HG03066 (cell line): ENCODE data around the gene DNAH17.
"Not testable (repeated sequence)": the region's sequence is repeated elsewhere in the genome, so short reads cannot be mapped to it uniquely, and the experiment has no call there.

Experiments
- ATAC-seq: cut with Tn5 transposase; IDR thresholded peaks from one replicate; pipeline ENCODE4 v1.9.1; 2021; ENCODE audit warnings: low read depth; ENCODE audit not compliant: unreplicated experiment

The DNAH17 gene

DNA sequence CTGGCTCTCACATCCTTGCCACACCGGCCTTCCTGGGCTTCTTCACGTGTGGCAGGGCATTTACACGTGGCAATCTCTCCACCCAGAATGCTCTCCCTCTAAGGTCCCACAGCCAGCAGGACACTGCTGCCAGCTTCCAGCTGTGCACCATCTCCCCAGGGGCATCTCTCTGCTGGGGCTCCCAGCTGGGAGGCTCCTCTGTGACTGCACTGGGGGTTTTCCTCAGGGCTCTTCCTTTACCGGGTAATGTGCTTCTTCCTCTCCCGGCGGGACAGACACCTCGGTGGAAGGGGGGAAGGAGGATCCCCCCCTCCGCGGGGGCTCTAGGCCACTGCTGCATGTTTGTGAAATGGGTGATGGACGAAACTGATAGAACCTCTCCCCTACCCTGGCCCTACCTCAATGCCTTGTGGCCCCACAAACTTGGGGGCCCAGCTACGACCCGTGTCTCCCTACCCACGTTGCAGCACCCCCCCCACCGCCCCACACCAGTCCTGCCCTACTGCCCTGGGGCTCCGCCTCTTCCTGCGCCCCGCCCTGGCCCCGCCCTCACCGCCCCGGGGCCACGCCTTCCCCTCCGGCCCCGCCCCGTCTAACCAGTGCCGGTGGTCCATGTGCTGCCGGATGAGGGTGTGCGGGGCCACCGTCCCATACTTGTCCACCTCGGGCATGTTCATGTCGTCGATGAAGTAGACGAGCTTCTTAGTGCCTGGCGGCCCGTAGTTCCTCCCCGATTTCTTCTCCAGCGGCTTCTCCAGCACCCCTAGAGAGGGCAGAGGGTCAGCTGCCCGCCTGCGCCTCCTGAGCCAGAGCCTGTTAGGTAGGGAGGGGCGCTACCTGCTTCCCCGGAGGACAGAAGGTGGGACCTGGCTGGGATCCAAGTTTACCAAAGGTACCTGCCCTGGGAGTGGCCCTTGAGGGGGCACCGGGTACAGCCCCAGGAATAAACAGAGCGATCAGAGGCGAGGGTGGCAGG lies 92.6 kb downstream of the DNAH17 start:
- ATAC-seq, result no peak

DNA sequence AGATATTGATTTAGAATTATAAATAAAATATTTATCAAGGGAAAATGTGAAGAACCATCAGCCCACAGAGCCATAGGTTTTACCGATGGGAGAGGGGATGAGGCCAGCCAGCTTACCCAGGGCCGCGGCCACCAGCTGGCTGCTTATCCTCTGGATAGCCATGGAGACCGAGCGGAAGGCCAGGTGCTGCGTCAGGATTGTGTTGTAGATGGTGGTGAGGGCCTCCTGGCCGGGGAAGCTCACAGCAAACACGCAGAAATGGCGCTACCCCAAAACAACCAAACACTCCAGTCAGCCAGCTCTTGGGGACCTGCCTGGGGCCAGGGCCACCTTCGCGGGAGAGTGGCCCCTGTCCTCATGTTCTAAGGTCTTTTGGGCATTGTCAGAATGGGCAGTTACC lies 97.8 kb downstream of the DNAH17 start:
- no peak for ATAC-seq

DNA sequence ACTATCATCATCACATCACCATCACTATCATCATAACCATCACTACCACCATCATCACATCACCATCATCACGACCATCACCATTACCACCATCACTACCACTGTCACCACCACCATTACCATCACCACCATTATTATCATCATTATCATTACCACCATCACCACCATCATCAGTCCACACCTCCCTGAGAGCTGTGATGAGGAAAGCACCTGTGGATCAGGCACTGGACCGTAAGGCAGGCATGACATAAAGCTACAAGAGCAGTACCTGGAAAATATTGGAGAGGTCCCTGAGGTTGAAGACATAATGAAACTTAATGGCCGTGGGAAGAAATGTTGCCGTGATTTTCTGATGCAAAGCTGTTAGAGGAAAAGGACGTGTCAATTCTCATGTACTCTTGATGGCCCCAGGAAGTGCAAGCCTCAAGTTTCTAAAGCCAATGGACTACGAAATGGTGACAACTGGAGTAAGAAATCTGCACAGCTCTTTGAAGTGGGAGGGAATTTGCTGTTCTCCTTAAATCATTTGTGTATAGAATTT lies 98.4 kb downstream of the DNAH17 start:
- no peak for ATAC-seq

DNA sequence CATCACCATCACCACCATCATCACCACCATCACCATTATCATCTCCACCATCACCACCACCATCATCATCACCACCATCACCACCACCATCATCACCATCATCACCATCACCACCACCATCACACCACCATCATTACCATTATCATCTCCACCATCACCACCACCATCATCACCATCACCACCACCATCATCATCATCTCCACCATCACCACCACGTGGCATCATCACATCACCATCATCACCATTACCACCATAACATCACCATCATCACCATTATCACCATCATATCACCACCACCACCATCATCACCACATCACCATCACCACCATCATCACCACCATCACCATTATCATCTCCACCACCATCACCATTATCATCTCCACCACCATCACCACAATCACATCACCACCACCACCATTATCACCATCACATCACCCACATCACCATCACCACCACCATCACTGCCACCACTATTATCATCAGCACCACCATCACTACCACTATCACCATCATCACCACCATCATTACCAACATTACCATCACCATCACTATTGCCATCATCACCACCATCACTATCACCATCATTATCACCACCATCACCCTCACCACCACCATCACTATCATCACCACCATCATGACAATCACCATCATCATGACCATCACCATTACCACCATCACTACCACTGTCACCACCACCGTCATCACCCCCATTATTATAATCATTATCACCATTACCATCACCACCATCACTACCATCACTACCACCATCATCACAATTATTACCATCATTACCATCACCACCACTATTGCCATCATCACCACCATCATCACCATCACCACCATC lies 99.1 kb downstream of the DNAH17 start:
- ATAC-seq, result no peak

DNA sequence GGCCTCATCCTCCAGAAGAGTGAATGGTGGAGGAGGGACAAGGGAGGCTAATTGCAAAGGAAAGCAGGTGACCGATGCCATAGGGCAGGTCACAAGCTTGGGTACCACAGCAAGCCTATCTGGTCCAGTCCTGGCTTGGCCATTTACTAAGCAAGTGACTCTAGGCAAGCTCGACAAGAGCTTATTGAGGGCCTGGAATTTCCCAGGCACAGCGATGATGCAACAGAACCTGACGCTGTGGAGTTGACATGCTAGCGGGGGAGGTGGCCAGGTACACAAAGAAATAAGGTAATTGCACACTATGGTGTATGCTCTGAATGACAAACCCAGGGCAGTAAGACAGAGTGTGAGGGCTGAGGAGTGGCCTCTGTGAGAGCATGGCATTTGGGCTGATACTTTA lies 100.2 kb downstream of the DNAH17 start:
- ATAC-seq, result no peak

DNA sequence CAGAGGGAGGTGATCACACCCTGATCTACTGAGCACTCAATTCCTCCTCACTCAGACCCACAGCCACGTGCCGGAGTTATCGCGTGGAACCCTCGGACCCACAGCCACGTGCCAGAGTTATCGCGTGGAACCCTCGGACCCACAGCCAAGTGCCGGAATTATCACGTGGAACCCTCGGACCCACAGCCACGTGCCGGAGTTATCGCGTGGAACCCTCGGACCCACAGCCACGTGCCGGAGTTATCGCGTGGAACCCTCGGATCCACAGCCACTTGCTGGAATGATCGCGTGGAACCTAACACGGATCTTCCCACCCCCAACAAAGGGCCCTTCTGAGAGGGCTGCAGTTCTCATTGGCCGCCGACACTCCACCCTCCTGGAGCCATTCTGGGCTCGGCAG lies 101.0 kb downstream of the DNAH17 start:
- no peak for ATAC-seq

DNA sequence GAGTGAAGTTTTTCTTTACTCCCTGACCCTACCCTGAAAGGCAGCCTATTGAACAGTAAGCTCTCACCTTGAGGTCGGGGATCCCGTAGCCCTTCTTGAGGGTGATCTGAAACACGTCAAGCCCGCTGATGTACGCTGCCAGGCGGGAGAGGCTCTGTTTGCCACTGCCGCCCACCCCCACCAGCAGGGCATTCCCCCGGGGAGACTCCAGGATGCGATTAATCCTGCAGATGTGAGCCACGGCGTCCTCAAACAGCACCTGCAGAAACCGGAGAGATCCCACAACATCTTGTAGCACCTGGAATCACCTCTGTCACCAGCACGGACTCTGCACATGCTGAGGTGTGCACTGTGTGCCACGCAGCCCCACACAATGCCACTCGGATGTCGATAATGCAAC lies 102.0 kb downstream of the DNAH17 start:
- no peak for ATAC-seq

DNA sequence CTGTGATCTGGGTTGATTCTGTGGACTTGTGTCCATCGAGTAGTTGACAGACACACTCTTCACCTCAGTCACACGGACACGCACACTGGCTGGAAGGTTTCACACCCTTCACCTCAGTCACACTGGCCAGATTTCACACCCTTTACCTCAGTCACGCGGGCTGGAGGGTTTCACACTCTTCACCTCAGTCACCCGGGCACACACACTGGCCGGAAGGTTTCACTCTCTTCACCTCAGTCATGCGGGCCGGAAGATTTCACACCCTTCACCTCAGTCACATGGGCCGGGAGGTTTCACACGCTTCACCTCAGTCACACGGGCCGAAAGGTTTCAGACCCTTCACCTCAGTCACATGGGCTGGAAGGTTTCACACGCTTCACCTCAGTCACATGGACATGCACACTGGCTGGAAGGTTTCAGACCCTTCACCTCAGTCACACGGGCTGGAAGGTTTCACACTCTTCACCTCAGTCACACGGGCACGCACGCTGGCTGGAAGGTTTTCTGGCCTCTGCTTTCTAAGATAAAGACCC lies 102.5 kb downstream of the DNAH17 start:
- peak; percentile 66 for ATAC-seq

DNA sequence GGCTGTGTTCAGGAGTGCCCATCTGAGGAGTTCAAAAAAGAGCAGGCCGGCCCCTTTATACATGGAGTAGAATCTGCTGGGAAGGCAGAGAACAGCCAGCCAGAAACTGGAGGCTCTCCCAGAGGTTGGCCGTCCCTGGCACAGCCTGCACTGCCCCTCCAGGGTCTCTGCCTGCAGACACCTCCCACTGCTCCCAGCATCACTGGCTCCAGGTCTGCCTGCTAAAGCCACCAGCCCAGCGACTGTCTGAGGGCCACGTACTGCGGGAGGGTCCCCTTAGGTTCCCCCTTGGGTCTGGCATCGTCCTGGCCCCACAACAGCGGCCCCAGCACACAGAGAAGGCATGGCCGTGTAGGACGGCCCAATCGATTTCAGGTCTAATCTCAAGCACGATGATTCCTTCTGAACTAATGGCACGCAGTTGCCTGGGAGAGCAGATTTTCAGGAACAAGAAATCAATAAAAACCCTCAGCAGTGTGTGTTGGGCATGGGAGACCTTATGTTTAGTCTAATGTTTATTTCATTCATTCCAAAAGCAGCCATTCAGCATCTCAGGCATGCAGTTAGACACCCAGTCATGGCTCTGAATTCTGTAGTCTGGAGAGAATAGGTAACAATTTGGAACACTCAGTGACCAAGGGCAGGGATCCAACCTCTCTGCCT lies 103.1 kb downstream of the DNAH17 start:
- no peak for ATAC-seq

DNA sequence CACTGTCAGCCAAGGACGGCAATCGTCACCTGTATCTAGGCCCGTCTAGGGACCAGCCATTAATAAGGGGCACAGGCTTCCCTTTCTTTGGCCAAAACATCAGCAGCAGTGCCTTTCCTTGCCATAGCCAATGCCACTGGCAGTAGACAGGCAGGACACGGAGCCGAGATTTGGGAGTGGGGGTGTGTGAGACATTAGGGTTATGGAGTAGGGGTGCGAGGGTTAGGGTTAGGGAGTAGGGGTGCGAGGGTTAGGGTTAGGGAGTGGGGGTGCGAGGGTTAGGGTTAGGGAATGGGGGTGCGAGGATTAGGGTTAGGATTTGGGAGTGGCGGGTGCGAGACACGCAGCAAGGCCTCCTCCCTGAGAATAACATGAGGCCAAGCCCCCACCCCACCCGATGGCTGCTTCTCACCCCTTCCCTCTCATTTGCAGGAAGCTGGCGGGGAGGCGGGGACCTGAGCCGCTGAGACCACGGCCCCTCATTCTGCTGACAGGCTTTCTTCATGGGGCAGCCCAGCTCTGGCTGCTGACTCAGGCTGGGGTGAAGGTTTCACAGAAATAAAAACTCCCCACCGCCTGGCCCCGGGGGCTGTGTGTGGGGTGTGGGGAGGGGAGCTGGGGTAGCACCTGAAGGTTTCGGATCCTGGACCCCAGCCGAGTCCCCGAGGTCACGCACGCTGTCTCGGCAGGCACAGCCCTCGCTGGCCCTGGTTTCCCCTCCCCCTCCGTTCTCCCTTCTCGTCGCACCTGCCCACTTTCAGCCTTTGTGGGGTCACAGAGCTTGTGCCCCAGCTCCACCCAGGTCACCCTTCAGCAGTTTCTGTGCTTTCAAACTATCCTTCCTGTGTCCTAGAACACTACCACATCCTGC lies 104.9 kb downstream of the DNAH17 start:
- no peak for ATAC-seq

DNA sequence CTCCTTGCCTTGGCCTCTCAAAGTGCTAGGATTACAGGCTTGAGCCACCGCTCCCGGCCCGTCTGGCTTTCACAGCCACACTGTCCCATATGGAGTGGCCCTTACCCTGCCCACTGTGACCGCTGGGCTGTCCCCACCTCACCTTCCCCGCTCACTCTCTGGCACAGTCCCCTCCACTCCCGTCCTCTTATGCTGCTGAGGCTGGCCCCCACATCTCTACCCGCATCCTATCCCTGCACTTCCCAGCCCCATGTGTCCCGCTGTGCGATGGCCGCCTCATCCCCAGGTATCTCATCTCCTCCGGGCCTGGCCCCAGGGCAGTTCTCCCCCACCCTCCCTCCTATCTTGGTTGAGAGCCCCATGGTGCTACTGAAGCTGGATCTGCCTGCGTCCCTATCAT lies 105.6 kb downstream of the DNAH17 start:
- ATAC-seq, result no peak

DNA sequence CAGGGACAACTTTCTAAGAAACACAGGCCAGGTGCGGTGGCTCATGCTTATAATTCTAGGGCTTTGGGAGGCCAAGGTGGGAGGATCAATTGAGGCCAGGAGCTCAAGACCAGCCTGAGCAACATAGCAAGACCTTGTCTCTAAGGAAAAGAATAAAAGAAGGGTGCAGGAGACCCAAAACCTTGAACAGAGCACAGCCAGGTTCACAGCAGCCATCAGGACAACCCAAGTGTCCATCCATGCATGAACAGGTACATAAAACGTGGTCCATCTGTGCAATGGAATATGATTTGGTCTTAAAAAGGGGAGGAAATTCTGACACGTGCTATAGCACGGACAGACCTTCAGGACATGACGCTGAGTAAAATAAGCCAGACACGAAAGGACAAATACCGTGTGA lies 107.8 kb downstream of the DNAH17 start:
- no peak for ATAC-seq

DNA sequence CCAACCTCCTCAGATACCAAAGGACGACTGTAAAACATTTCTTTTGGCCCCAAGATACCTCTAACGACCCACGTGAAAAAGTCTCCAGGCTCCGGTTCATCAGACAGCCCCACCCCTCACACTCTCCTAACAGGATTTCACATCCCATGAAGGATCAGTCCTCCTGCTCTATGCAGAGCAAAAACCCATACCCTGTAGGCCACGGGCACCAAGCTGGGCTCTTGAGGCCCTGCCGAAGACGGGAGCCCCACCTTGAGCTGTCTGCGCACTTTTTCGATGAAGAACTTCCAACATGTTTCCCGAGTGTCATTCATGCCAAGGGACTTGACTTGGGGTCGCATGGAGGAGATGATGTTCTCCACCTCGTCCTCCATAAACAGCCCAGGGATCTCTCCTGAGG lies 108.8 kb downstream of the DNAH17 start:
- no peak for ATAC-seq

DNA sequence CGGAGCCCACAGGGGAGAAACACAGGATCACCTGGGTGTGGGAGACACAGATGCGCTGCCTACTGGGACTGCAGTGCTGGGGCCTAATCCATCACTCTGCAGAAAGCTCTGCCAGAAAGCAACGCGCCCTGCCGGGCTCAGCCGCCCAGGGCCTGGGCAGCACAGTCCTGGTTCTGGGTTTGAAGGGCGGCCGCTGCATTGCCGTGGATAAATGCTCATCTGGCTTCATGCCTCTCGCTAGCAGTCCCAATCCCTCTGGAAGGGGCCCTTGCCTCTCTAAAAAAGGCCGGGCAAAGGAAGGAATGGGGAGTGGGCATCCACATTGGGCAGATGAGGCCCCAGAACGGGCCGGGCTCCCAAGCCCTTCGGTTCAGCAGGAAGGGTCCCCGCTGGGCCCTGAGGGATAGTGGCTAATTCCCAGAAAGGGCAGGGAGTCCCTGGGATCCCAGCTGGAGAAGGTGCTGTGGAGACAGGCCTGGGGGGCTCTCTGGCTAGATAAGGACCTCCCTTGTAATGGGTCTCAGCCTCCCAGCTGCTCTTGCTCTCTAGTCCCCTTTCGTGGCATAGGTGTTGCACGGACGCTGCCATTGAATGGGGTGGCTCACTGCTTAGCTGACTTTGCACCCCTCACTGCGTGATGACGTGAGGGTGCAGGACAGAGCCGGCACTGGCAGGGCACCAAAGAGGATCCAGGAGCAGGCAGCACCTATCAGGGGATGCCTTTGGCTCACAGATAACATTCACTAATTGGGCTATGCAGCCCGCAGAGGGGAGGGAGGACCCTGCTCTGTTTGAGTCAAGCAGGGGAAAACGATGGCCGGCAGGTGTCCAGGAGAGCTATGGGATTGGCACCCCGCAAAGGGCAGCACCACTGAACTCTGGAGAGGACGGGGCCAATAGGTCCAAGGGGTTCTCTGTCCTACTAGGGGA lies 110.1 kb downstream of the DNAH17 start:
- ATAC-seq, result no peak

DNA sequence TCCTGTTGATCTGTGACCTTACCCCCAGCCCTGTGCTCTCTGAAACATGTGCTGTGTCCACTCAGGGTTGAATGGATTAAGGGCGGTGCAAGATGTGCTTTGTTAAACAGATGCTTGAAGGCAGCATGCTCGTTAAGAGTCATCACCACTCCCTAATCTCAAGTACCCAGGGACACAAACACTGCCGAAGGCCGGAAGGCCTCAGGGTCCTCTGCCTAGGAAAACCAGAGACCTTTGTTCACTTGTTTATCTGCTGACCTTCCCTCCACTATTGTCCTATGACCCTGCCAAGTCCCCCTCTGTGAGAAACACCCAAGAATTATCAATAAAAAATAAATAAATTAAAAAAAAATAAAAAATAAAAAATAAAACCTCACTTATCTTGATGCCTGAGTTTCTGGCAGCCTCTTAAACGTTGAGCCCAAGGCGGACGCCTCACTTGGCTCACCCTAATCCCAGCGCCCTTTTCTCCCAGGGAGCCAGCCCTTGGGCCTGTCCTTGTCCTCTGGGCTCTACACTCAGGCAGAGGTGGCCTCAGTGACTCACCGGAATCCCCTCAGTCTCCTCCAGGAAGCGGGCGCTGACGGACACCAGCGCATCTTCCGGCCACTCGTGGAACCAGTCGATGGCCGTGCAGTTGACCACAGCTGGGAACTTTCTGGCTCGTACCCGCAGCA lies 110.9 kb downstream of the DNAH17 start:
- not testable (repeated sequence) for ATAC-seq

DNA sequence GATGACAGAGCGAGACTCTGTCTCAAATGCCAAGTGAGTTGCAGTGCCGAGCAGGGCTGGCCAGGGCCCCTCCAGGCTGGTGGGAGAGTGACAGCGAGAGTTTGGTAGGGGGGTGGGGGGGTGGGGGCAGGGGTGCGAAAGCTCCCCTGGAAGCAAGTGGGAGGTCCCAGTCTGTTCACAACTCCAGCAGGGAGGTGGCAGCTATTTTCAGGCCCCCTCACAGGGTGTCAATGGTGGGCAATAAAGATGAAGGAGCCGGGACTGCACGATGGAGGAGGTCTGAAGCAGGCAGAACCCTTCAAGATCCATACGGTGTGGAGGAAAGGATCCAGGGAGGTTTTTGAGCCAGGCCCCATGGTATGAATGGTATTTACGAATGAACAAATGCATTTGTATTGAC lies 115.0 kb downstream of the DNAH17 start:
- no peak for ATAC-seq

DNA sequence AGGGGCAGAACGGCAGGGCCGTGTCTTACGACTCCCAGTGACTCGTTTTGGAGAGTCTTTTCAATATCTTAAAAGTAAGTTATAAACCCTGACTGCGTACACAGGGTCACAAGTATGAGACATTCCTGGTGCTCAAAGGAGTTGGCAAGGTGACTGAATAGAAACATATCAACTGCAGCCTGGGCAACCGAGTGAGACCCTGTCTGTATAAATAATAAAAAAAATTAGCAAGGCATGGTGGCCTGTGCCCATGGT lies 115.5 kb downstream of the DNAH17 start:
- ATAC-seq, result no peak
